ENCODE measurements around the gene IMMP2L.

GRCh38 chr7:111264111-111264868 is 298.0 kb downstream of the IMMP2L start:
- TF ChIP-seq CTCF (IDR thresholded peaks at IDR 0.05; ENCODE audit: extremely low read depth in 1 of 2, insufficient read depth in 1 of 2, low read depth in 1 of 2, low read length in 2 of 2) (no peak), POLR2A (IDR thresholded peaks at IDR 0.05; ENCODE audit: low read depth, low read length) (no peak), POLR2AphosphoS5 (IDR thresholded peaks at IDR 0.05; ENCODE audit: insufficient read depth, low read depth, low read length) (no peak), GATA2 (IDR thresholded peaks at IDR 0.05; ENCODE audit: insufficient read depth, insufficient read length, low read depth, low read length) (no peak)
- TF ChIP-seq, protein P1, sequence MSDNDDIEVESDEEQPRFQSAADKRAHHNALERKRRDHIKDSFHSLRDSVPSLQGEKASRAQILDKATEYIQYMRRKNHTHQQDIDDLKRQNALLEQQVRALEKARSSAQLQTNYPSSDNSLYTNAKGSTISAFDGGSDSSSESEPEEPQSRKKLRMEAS (IDR thresholded peaks at IDR 0.05; ENCODE audit: insufficient read depth, insufficient read length), result no peak
